Omental fat pad (tissue), 4 donors: Measurements from ENCODE around the gene GYG2. TPM values are rescaled to one million over a fixed set of nuclear protein-coding genes. Genes with fewer than 3 reads are reported as not detected.

Experiments used
- ATAC-seq: fragments of 150-250 bp; one replicate; pipeline ENCODE4 v1.9.1; 2016; ENCODE audit warnings: mild to moderate bottlenecking, moderate library complexity; ENCODE audit not compliant: low FRiP score
- DNase-seq: peaks from one replicate; pipeline ENCODE4 v3.0.0-alpha.2; 2019; ENCODE audit warnings: low spot score
- CTCF ChIP-seq, 3 donors: fragments of 450-650 bp; IDR thresholded peaks; one replicate each; pipeline ENCODE4 v1.5.1; 2016 to 2017; ENCODE audit warnings: antibody characterized with exemption in 3 of 3, mild to moderate bottlenecking in 3 of 3, moderate library complexity in 2 of 3
- total RNA-seq, 4 donors: library from RNA; depleted of rRNA; stranded (reverse); fragments of >200 nt; gene quantifications; one replicate each; pipeline ENCODE4 v1.1.0, GENCODE V29; 2016

GYG2 gene
- total RNA-seq, 4 donors from 2014 or later, result 29.6 to 487 (median 115) TPM

DNA sequence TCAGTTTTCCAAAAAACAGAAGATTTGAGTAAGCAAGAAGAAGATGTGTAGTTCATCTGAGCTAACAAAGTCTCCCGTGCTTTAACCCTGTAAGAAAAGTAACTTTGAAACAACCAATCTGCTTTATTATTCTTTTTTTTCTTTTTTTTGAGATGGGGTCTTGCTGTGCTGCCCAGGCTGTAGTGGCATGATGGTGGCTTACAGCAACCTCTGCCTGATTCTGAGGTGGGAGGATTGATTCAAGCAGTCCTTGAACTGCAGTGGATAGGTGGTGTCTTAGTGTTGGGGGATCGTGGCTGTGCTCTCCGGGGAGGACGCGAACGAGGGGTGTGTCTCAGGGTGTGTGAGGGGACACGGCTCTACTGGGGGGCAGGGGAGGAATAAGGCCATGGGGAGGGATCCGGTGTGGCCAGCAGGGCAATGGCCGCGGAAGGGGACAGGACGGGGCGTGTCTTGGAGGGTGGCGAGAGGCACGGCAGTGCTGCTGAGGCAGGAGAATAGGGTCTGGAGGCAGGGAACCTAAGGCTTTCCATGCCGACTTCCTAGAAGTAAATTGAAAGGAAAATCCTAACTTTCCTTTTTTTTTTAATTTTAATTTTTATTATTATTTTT, 98.0 kb downstream of the GYG2 start:
- ATAC-seq, result no peak
- DNase-seq, result no peak
- TF ChIP-seq CTCF (IDR thresholded peaks at IDR 0.05), result no peak

- DNase-seq (no peak), ATAC-seq (no peak)
- TF ChIP-seq CTCF (IDR thresholded peaks at IDR 0.05), result no peak
Observed at GRCh38 chrX:2928191-2928582, 99.5 kb downstream of the GYG2 start.

DNA sequence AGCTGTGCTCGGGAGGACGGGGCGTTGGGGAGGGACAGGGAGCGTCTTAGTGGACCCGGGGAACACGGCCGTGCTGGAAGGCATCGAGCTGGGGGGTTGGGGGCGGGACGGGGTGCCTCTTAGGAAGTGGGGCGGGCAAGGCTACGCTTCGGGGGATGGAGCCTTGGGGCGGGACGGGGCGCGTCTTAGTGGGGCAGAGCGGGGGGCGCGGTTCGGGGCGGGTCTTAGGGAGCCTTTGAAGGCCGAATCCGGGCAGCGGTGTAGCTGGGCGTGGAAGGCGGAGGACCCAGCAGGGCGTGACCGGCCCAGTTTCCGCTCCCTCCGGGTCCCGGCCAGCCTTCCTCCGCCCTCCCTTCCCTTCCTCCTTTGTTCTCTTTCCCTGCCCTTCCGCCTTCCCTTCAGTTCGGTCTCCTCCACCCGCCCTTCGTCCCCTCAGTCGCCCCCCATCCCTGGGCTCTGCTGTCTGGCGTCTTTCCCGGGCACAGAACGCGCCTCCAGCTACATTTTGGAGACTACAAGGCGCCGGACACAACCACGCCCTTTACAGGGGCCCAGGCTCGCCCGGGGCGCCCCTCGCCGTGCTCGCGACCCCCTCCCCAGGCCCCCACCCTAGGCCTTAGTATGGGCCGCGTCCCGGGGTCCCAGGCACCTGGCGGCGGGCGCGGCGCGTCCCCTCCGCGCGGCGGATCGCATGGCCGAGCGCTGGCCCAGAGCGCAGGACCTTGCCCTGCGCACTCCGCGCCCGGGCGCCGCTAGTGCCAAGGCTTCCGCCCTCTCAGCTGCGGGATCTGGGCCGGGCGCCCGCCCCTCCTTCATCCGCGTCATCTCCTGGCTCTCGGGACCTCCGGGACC, 100.1 kb downstream of the GYG2 start, which contains the start of gene ARSD:
Gene ARSD (minus strand): TSS at position 757 of the 852 bp plus-strand sequence. CDS start 64 bp downstream, at position 693.
- DNase-seq, result peak; percentile 73
- peak; percentile 96 for ATAC-seq
- no peak for TF ChIP-seq CTCF (IDR thresholded peaks at IDR 0.05)

- ATAC-seq (no peak), DNase-seq (no peak)
- no peak for TF ChIP-seq CTCF (IDR thresholded peaks at IDR 0.05)
Observed at GRCh38 chrX:2931155-2931554, 102.4 kb downstream of the GYG2 start.

- no peak for TF ChIP-seq CTCF (IDR thresholded peaks at IDR 0.05)
- ATAC-seq (no peak), DNase-seq (no peak)
Observed at GRCh38 chrX:2931612-2932011, 102.9 kb downstream of the GYG2 start.

Other genes starting within 250 kb of the GYG2 start
- gene CD99, start 137.6 kb upstream of the GYG2 start, total RNA-seq, result 100 to 1,000 TPM; 206 to 412 (median 295) TPM
- 1 to 10 TPM in 1 of 4 donors, under 1 TPM in 2, not detected in 1; 0.12 to 3.5 (median 0.28) TPM for gene XG, start 76.9 kb upstream of the GYG2 start, total RNA-seq
- 10 to 100 TPM; 17.3 to 33.8 (median 27.1) TPM for gene ARSD, start 100.4 kb downstream of the GYG2 start, total RNA-seq
- not detected for gene ARSH, start 177.6 kb downstream of the GYG2 start, total RNA-seq
- gene ARSF, start 212.5 kb downstream of the GYG2 start, total RNA-seq, result not detected